ENCODE results near the gene PIP5K1C.

Gene PIP5K1C

GRCh38 chr19:3700242-3701032 lies at the start of gene PIP5K1C:
Gene PIP5K1C, minus strand, starts transcription at chr19:3700468. Its CDS starts 78 bp downstream, at chr19:3700390.
- Histone ChIP-seq H3K4me1 (ENCODE audit: control insufficient read depth, insufficient read depth, low read length) (peaks cover 12% of the 10 kb centered on the region), H3K27ac (ENCODE audit: low read depth, low read length) (peak within 1 kb of the TSS; percentile 95), H3K4me3 (ENCODE audit: low read length) (peak within 1 kb of the TSS; percentile 92), H3K36me3 (ENCODE audit: control insufficient read depth, insufficient read depth, low read length) (no peaks in the 10 kb centered on the region), H3K27me3 (ENCODE audit: control insufficient read depth, insufficient read depth, low read length) (no peaks in the 10 kb centered on the region), H3K9ac (ENCODE audit: low read length) (peak within 1 kb of the TSS; percentile 80)

GRCh38 chr19:3748965-3749364 lies 48.7 kb upstream of the PIP5K1C start:
- H3K9ac ChIP-seq (ENCODE audit: low read length) = no peak overlapping the region
- H3K27me3 ChIP-seq (ENCODE audit: control insufficient read depth, insufficient read depth, low read length) = no peaks in the 10 kb centered on the region
- H3K36me3 ChIP-seq (ENCODE audit: control insufficient read depth, insufficient read depth, low read length) = peaks cover 20% of the 10 kb centered on the region
- no peak overlapping the region for H3K27ac ChIP-seq (ENCODE audit: low read depth, low read length)
- no peaks in the 10 kb centered on the region for H3K4me1 ChIP-seq (ENCODE audit: control insufficient read depth, insufficient read depth, low read length)
- H3K4me3 ChIP-seq (ENCODE audit: low read length) = no peak overlapping the region

- H3K36me3 ChIP-seq (ENCODE audit: control insufficient read depth, insufficient read depth, low read length) = peaks cover 17% of the 10 kb centered on the region
- H3K9ac ChIP-seq (ENCODE audit: low read length) = no peak overlapping the region
- no peak overlapping the region for H3K27ac ChIP-seq (ENCODE audit: low read depth, low read length)
- no peaks in the 10 kb centered on the region for H3K4me1 ChIP-seq (ENCODE audit: control insufficient read depth, insufficient read depth, low read length)
- no peaks in the 10 kb centered on the region for H3K27me3 ChIP-seq (ENCODE audit: control insufficient read depth, insufficient read depth, low read length)
- no peak overlapping the region for H3K4me3 ChIP-seq (ENCODE audit: low read length)
Observed at GRCh38 chr19:3746371-3747056, 46.2 kb upstream of the PIP5K1C start.

GRCh38 chr19:3745363-3746045 lies 45.2 kb upstream of the PIP5K1C start:
- Histone ChIP-seq H3K27ac (ENCODE audit: low read depth, low read length) (no peak overlapping the region), H3K27me3 (ENCODE audit: control insufficient read depth, insufficient read depth, low read length) (no peaks in the 10 kb centered on the region), H3K9ac (ENCODE audit: low read length) (no peak overlapping the region), H3K36me3 (ENCODE audit: control insufficient read depth, insufficient read depth, low read length) (peaks cover 12% of the 10 kb centered on the region), H3K4me3 (ENCODE audit: low read length) (no peak overlapping the region), H3K4me1 (ENCODE audit: control insufficient read depth, insufficient read depth, low read length) (no peaks in the 10 kb centered on the region)

- Histone ChIP-seq H3K9ac (ENCODE audit: low read length) (no peak overlapping the region), H3K36me3 (ENCODE audit: control insufficient read depth, insufficient read depth, low read length) (peaks cover 2% of the 10 kb centered on the region), H3K4me3 (ENCODE audit: low read length) (no peak overlapping the region), H3K4me1 (ENCODE audit: control insufficient read depth, insufficient read depth, low read length) (no peaks in the 10 kb centered on the region), H3K27me3 (ENCODE audit: control insufficient read depth, insufficient read depth, low read length) (no peaks in the 10 kb centered on the region), H3K27ac (ENCODE audit: low read depth, low read length) (no peak overlapping the region)
Observed at GRCh38 chr19:3743486-3743885, 43.2 kb upstream of the PIP5K1C start.

- no peaks in the 10 kb centered on the region for H3K27me3 ChIP-seq (ENCODE audit: control insufficient read depth, insufficient read depth, low read length)
- no peak overlapping the region for H3K4me3 ChIP-seq (ENCODE audit: low read length)
- no peaks in the 10 kb centered on the region for H3K4me1 ChIP-seq (ENCODE audit: control insufficient read depth, insufficient read depth, low read length)
- no peak overlapping the region for H3K27ac ChIP-seq (ENCODE audit: low read depth, low read length)
- no peak overlapping the region for H3K9ac ChIP-seq (ENCODE audit: low read length)
- no peaks in the 10 kb centered on the region for H3K36me3 ChIP-seq (ENCODE audit: control insufficient read depth, insufficient read depth, low read length)
Observed at GRCh38 chr19:3740431-3740830, 40.2 kb upstream of the PIP5K1C start.

- H3K36me3 ChIP-seq (ENCODE audit: control insufficient read depth, insufficient read depth, low read length) = no peaks in the 10 kb centered on the region
- H3K27me3 ChIP-seq (ENCODE audit: control insufficient read depth, insufficient read depth, low read length) = no peaks in the 10 kb centered on the region
- H3K9ac ChIP-seq (ENCODE audit: low read length) = no peak overlapping the region
- no peak overlapping the region for H3K27ac ChIP-seq (ENCODE audit: low read depth, low read length)
- no peaks in the 10 kb centered on the region for H3K4me1 ChIP-seq (ENCODE audit: control insufficient read depth, insufficient read depth, low read length)
- no peak overlapping the region for H3K4me3 ChIP-seq (ENCODE audit: low read length)
Observed at GRCh38 chr19:3738477-3739220, 38.4 kb upstream of the PIP5K1C start.

GRCh38 chr19:3737487-3738205 lies 37.4 kb upstream of the PIP5K1C start:
- Histone ChIP-seq H3K4me3 (ENCODE audit: low read length) (no peak overlapping the region), H3K27ac (ENCODE audit: low read depth, low read length) (no peak overlapping the region), H3K9ac (ENCODE audit: low read length) (no peak overlapping the region), H3K4me1 (ENCODE audit: control insufficient read depth, insufficient read depth, low read length) (no peaks in the 10 kb centered on the region), H3K36me3 (ENCODE audit: control insufficient read depth, insufficient read depth, low read length) (no peaks in the 10 kb centered on the region), H3K27me3 (ENCODE audit: control insufficient read depth, insufficient read depth, low read length) (no peaks in the 10 kb centered on the region)

- H3K4me3 ChIP-seq (ENCODE audit: low read length) = no peak overlapping the region
- H3K9ac ChIP-seq (ENCODE audit: low read length) = no peak overlapping the region
- H3K4me1 ChIP-seq (ENCODE audit: control insufficient read depth, insufficient read depth, low read length) = no peaks in the 10 kb centered on the region
- no peak overlapping the region for H3K27ac ChIP-seq (ENCODE audit: low read depth, low read length)
- H3K27me3 ChIP-seq (ENCODE audit: control insufficient read depth, insufficient read depth, low read length) = no peaks in the 10 kb centered on the region
- H3K36me3 ChIP-seq (ENCODE audit: control insufficient read depth, insufficient read depth, low read length) = no peaks in the 10 kb centered on the region
Observed at GRCh38 chr19:3736106-3736724, 35.9 kb upstream of the PIP5K1C start.

GRCh38 chr19:3734310-3734600 lies 34.0 kb upstream of the PIP5K1C start:
- H3K4me1 ChIP-seq (ENCODE audit: control insufficient read depth, insufficient read depth, low read length) = no peaks in the 10 kb centered on the region
- no peaks in the 10 kb centered on the region for H3K36me3 ChIP-seq (ENCODE audit: control insufficient read depth, insufficient read depth, low read length)
- no peaks in the 10 kb centered on the region for H3K27me3 ChIP-seq (ENCODE audit: control insufficient read depth, insufficient read depth, low read length)
- no peak overlapping the region for H3K27ac ChIP-seq (ENCODE audit: low read depth, low read length)
- H3K9ac ChIP-seq (ENCODE audit: low read length) = no peak overlapping the region
- no peak overlapping the region for H3K4me3 ChIP-seq (ENCODE audit: low read length)

- no peak overlapping the region for H3K27ac ChIP-seq (ENCODE audit: low read depth, low read length)
- H3K4me1 ChIP-seq (ENCODE audit: control insufficient read depth, insufficient read depth, low read length) = no peaks in the 10 kb centered on the region
- no peak overlapping the region for H3K9ac ChIP-seq (ENCODE audit: low read length)
- H3K27me3 ChIP-seq (ENCODE audit: control insufficient read depth, insufficient read depth, low read length) = no peaks in the 10 kb centered on the region
- H3K4me3 ChIP-seq (ENCODE audit: low read length) = no peak overlapping the region
- no peaks in the 10 kb centered on the region for H3K36me3 ChIP-seq (ENCODE audit: control insufficient read depth, insufficient read depth, low read length)
Observed at GRCh38 chr19:3733549-3734309, 33.5 kb upstream of the PIP5K1C start.
